Astrocyte of the spinal cord (primary cell): ENCODE results near the gene RCBTB2.

Source experiments
- DNase-seq: peaks from one replicate; pipeline ENCODE4 v3.0.0; 2011; ENCODE audit warnings: low read depth, low spot score
- H3K4me3 ChIP-seq: 2 replicates; pipeline ENCODE4 v1.5.1; 2011; ENCODE audit warnings: low read depth, mild to moderate bottlenecking, low read length, moderate library complexity
- CTCF ChIP-seq: IDR thresholded peaks from 2 replicates; pipeline ENCODE4 v1.5.1; 2012; ENCODE audit warnings: low read depth, mild to moderate bottlenecking, low read length, inconsistent platforms
- in situ Hi-C: cut with HindIII; loops from 2 replicates; pipeline ENCODE4 v1.10.0; 2017; ENCODE audit warnings: low sequenced_read_pairs

RCBTB2 gene

GRCh38 chr13:48506092-48506701, 26.7 kb downstream of the RCBTB2 start:
- TF ChIP-seq CTCF: no peak
- in situ Hi-C loops: no loop called here
- H3K4me3 ChIP-seq: no peak overlapping the region
- DNase-seq: no peak

GRCh38 chr13:48505597-48506091, 27.2 kb downstream of the RCBTB2 start:
- H3K4me3 ChIP-seq: no peak overlapping the region
- in situ Hi-C loops: no loop called here
- no peak for TF ChIP-seq CTCF
- no peak for DNase-seq

GRCh38 chr13:48505012-48505411, 27.9 kb downstream of the RCBTB2 start:
- in situ Hi-C loops: no loop called here
- TF ChIP-seq CTCF: no peak
- DNase-seq: no peak
- no peak overlapping the region for H3K4me3 ChIP-seq

GRCh38 chr13:48504606-48505005, 28.3 kb downstream of the RCBTB2 start:
- no peak for TF ChIP-seq CTCF
- DNase-seq: no peak
- no peak overlapping the region for H3K4me3 ChIP-seq
- in situ Hi-C loops: no loop called here

GRCh38 chr13:48502601-48503319, 30.1 kb downstream of the RCBTB2 start:
- no peak for DNase-seq
- H3K4me3 ChIP-seq: no peak overlapping the region
- in situ Hi-C loops: no loop called here
- no peak for TF ChIP-seq CTCF

- no peak for DNase-seq
- in situ Hi-C loops: no loop called here
- TF ChIP-seq CTCF: no peak
- no peak overlapping the region for H3K4me3 ChIP-seq
Observed at GRCh38 chr13:48501705-48502104, 31.2 kb downstream of the RCBTB2 start.
